HepG2 (cell line): ENCODE data around the gene MTSS2. TPM values are rescaled to one million over a fixed set of nuclear protein-coding genes. Genes with fewer than 3 reads are reported as not detected.

Experiments
- AKAP8 ChIP-seq: sonication (generic); formaldehyde crosslinking; IDR thresholded peaks from 2 replicates; pipeline ENCODE4 v1.5.1; 2020; ENCODE audit warnings: mild to moderate bottlenecking, missing genetic modification reagents
- HDAC1 ChIP-seq: sonication (generic); formaldehyde crosslinking; IDR thresholded peaks from 2 replicates; pipeline ENCODE4 v1.5.1; 2020; ENCODE audit warnings: mild to moderate bottlenecking, missing genetic modification reagents
- KDM1A ChIP-seq: IDR thresholded peaks from 2 replicates; pipeline ENCODE4 v1.6.1; 2016; ENCODE audit warnings: missing compliant biosample characterization
- KDM5B ChIP-seq: sonication (generic); formaldehyde crosslinking; IDR thresholded peaks from 2 replicates; pipeline ENCODE4 v1.4.0; 2020; ENCODE audit warnings: missing genetic modification reagents, mild to moderate bottlenecking, borderline replicate concordance
- MAZ ChIP-seq, 2 experiments: sonication (generic) in 1 of 2; formaldehyde crosslinking in 1 of 2; IDR thresholded peaks; 2 replicates each; pipeline versions ENCODE4 v1.5.0 to v1.6.1; 2012 to 2020; ENCODE audit warnings: low read depth in 2 of 2, mild to moderate bottlenecking in 2 of 2, borderline replicate concordance in 1 of 2, improper control_type of control experiment in 1 of 2, low read length in 1 of 2, missing genetic modification reagents in 1 of 2, moderate library complexity in 1 of 2
- PHF21A ChIP-seq: sonication (generic); formaldehyde crosslinking; IDR thresholded peaks from 2 replicates; pipeline ENCODE4 v1.5.0; 2020; ENCODE audit warnings: mild to moderate bottlenecking, missing genetic modification reagents
- SALL2 ChIP-seq: sonication (generic); formaldehyde crosslinking; IDR thresholded peaks from 2 replicates; pipeline ENCODE4 v1.8.1; 2023; ENCODE audit warnings: mild to moderate bottlenecking, missing genetic modification reagents, inconsistent platforms
- U2AF2 ChIP-seq: fragments of 200-400 bp; formaldehyde crosslinking; IDR thresholded peaks from 2 replicates; pipeline ENCODE4 v1.6.1; 2017; ENCODE audit warnings: low read depth, mild to moderate bottlenecking, low read length
- ZBTB8A ChIP-seq: sonication (generic); formaldehyde crosslinking; IDR thresholded peaks from 2 replicates; pipeline ENCODE4 v1.4.0; 2020; ENCODE audit warnings: mild to moderate bottlenecking, low read depth, missing genetic modification reagents, borderline replicate concordance
- ZFAT ChIP-seq: sonication (generic); formaldehyde crosslinking; conservative IDR thresholded peaks from 2 replicates; pipeline ENCODE4 v1.8.1; 2023; ENCODE audit warnings: missing genetic modification reagents, inconsistent platforms
- ZNF124 ChIP-seq: sonication (generic); formaldehyde crosslinking; IDR thresholded peaks from 2 replicates; pipeline ENCODE4 v1.4.0; 2020; ENCODE audit warnings: missing genetic modification reagents
- ZNF343 ChIP-seq: sonication (generic); formaldehyde crosslinking; IDR thresholded peaks from 2 replicates; pipeline ENCODE4 v1.4.0; 2020; ENCODE audit warnings: mild to moderate bottlenecking, missing genetic modification reagents
- ZNF605 ChIP-seq: sonication (generic); formaldehyde crosslinking; IDR thresholded peaks from 2 replicates; pipeline ENCODE4 v1.8.0; 2022; ENCODE audit warnings: mild to moderate bottlenecking, missing genetic modification reagents
- ZSCAN5A ChIP-seq: sonication (generic); formaldehyde crosslinking; IDR thresholded peaks from 2 replicates; pipeline ENCODE4 v1.8.0; 2022; ENCODE audit warnings: mild to moderate bottlenecking, missing genetic modification reagents, borderline replicate concordance
- polyA plus RNA-seq, 8 experiments: library from polyadenylated mRNA; depleted of rRNA in 3 of 8; stranded (reverse) in 7 of 8; unstranded in 1 of 8; fragments of >200 nt; fragmentation: Illumina TruSeq in 4 of 8; extraction: Trizol in 4 of 8; gene quantifications; 2 replicates each; pipeline versions ENCODE4 v1.2.1 to v1.2.3, GENCODE V29; 2011 to 2016; ENCODE audit warnings: low read depth in 4 of 8, missing spikeins in 1 of 8, mixed read lengths in 1 of 8; ENCODE audit not compliant: insufficient read depth in 1 of 8
- total RNA-seq, 5 experiments: library from RNA; depleted of rRNA; stranded (reverse); fragments of >200 nt; fragmentation: Illumina TruSeq; extraction: Trizol; gene quantifications; 2 replicates each; pipeline ENCODE4 v1.2.3, GENCODE V29; 2016; ENCODE audit warnings: low read depth in 1 of 5

Gene MTSS2
- total and polyA plus RNA-seq, 2 of the 13 experiments (the other 11 are each of a cell fraction or from before 2014, with no cell fraction given), result 132 to 242 TPM

- peak; percentile 70; the same call in 1 of the 2 replicates for TF ChIP-seq ZSCAN5A (CRISPR knock-in tag)
- no peak for TF ChIP-seq ZFAT (CRISPR knock-in tag)
- TF ChIP-seq SALL2 (CRISPR knock-in tag), result peak; percentile 91
- TF ChIP-seq AKAP8, result peak; percentile 95
- TF ChIP-seq U2AF2, result peak; percentile 4; the same call in 1 of the 2 replicates
- TF ChIP-seq ZBTB8A (CRISPR knock-in tag), result 0 out of 2 replicates have a peak, but pooled peaks have one; percentile 1
- peak; percentile 79; the same call in 1 of the 2 replicates for TF ChIP-seq MAZ (IDR thresholded peaks at IDR 0.05; ENCODE audit: borderline replicate concordance, low read depth, low read length)
- peak; percentile 76 for TF ChIP-seq MAZ (CRISPR knock-in tag; IDR thresholded peaks at IDR 0.05; ENCODE audit: low read depth)
- TF ChIP-seq KDM5B (CRISPR knock-in tag), result peak; percentile 77
- TF ChIP-seq KDM1A (CRISPR knock-in tag), result no peak; the same call in 1 of the 2 replicates
- peak; percentile 16; the same call in 1 of the 2 replicates for TF ChIP-seq ZNF124 (CRISPR knock-in tag)
- TF ChIP-seq ZNF343 (CRISPR knock-in tag), result 0 out of 2 replicates have a peak, but pooled peaks have one; percentile 18
- peak; percentile 95 for TF ChIP-seq PHF21A (CRISPR knock-in tag)
- peak; percentile 74 for TF ChIP-seq ZNF605 (CRISPR knock-in tag)
- peak; percentile 85; the same call in 1 of the 2 replicates for TF ChIP-seq HDAC1 (CRISPR knock-in tag)
- TF ChIP-seq, all 625 proteins: peak for 289
Measured at GRCh38 chr16:70681382-70682238, 4.2 kb downstream of the MTSS2 start (continued).
